ENCODE results near the gene AGBL3.

AGBL3 gene

GRCh38 chr7:135150072-135150782, 163.9 kb downstream of the AGBL3 start:
- DNase-seq = no peak

- DNase-seq = no peak
Measured at GRCh38 chr7:135151132-135151531, 164.8 kb downstream of the AGBL3 start.

- no peak for DNase-seq
Measured at GRCh38 chr7:135151533-135151932, 165.2 kb downstream of the AGBL3 start.

GRCh38 chr7:135152442-135152841, 166.1 kb downstream of the AGBL3 start:
- DNase-seq = no peak

GRCh38 chr7:135154734-135155133, 168.4 kb downstream of the AGBL3 start:
- no peak for DNase-seq

- no peak for DNase-seq
Measured at GRCh38 chr7:135156290-135156689, 170.0 kb downstream of the AGBL3 start.

- DNase-seq = no peak
Measured at GRCh38 chr7:135158141-135158655, 171.9 kb downstream of the AGBL3 start.

- no peak for DNase-seq
Measured at GRCh38 chr7:135158874-135159273, 172.6 kb downstream of the AGBL3 start.

- DNase-seq = no peak
Measured at GRCh38 chr7:135159359-135160085, 173.2 kb downstream of the AGBL3 start.

- no peak for DNase-seq
Measured at GRCh38 chr7:135160098-135160857, 174.0 kb downstream of the AGBL3 start.

- DNase-seq = no peak
Measured at GRCh38 chr7:135160858-135161653, 174.7 kb downstream of the AGBL3 start.

- no peak for DNase-seq
Measured at GRCh38 chr7:135161669-135162068, 175.4 kb downstream of the AGBL3 start.

GRCh38 chr7:135162382-135163001, 176.2 kb downstream of the AGBL3 start:
- no peak for DNase-seq

- DNase-seq = no peak
Measured at GRCh38 chr7:135164357-135165061, 178.2 kb downstream of the AGBL3 start.

GRCh38 chr7:135165862-135166261, 179.6 kb downstream of the AGBL3 start:
- no peak for DNase-seq

GRCh38 chr7:135166338-135166990, 180.2 kb downstream of the AGBL3 start:
- DNase-seq = no peak

GRCh38 chr7:135167365-135167917, 181.1 kb downstream of the AGBL3 start:
- DNase-seq = no peak

- DNase-seq = no peak
Measured at GRCh38 chr7:135168001-135168400, 181.7 kb downstream of the AGBL3 start.

- DNase-seq = no peak
Measured at GRCh38 chr7:135168489-135169140, 182.3 kb downstream of the AGBL3 start.

All from NCI-H1436 (cell line).